Measurements from ENCODE around the gene FAM222B.

Gene FAM222B

GRCh38 chr17:28725166-28725659 is 117.4 kb downstream of the FAM222B start (continued):
- TF ChIP-seq, protein P1, sequence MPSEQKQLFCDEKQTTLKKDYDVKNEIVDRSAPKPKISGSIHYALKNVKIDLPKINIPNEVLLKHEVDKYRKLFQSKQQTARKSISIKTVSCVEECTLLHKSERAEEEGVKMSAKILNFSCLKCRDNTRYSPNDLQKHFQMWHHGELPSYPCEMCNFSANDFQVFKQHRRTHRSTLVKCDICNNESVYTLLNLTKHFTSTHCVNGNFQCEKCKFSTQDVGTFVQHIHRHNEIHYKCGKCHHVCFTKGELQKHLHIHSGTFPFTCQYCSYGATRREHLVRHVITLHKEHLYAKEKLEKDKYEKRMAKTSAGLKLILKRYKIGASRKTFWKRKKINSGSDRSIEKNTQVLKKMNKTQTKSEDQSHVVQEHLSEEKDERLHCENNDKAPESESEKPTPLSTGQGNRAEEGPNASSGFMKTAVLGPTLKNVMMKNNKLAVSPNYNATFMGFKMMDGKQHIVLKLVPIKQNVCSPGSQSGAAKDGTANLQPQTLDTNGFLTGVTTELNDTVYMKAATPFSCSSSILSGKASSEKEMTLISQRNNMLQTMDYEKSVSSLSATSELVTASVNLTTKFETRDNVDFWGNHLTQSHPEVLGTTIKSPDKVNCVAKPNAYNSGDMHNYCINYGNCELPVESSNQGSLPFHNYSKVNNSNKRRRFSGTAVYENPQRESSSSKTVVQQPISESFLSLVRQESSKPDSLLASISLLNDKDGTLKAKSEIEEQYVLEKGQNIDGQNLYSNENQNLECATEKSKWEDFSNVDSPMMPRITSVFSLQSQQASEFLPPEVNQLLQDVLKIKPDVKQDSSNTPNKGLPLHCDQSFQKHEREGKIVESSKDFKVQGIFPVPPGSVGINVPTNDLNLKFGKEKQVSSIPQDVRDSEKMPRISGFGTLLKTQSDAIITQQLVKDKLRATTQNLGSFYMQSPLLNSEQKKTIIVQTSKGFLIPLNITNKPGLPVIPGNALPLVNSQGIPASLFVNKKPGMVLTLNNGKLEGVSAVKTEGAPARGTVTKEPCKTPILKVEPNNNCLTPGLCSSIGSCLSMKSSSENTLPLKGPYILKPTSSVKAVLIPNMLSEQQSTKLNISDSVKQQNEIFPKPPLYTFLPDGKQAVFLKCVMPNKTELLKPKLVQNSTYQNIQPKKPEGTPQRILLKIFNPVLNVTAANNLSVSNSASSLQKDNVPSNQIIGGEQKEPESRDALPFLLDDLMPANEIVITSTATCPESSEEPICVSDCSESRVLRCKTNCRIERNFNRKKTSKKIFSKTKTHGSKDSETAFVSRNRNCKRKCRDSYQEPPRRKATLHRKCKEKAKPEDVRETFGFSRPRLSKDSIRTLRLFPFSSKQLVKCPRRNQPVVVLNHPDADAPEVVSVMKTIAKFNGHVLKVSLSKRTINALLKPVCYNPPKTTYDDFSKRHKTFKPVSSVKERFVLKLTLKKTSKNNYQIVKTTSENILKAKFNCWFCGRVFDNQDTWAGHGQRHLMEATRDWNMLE (tag by site-specific recombination; conservative IDR thresholded peaks at IDR 0.05; ENCODE audit: low read depth): no peak
- TF ChIP-seq ZNF843 (tag by site-specific recombination; IDR thresholded peaks at IDR 0.05): peak; percentile 33
- no peak for TF ChIP-seq ZNF274 (IDR thresholded peaks at IDR 0.05; ENCODE audit: low read length)
- no peak for TF ChIP-seq ZNF274 (tag by site-specific recombination; IDR thresholded peaks at IDR 0.05; ENCODE audit: borderline replicate concordance)
- peak; percentile 34; the same call in 1 of the 2 replicates for TF ChIP-seq SP2 (tag by site-specific recombination; IDR thresholded peaks at IDR 0.05)
- TF ChIP-seq ZSCAN30 (tag by site-specific recombination; IDR thresholded peaks at IDR 0.05): peak; percentile 67
- TF ChIP-seq ZNF837 (tag by site-specific recombination; IDR thresholded peaks at IDR 0.05): 0 out of 2 replicates have a peak, but pooled peaks have one; percentile 20
- 0 out of 2 replicates have a peak, but pooled peaks have one; percentile 18 for TF ChIP-seq ZNF768 (tag by site-specific recombination; IDR thresholded peaks at IDR 0.05)
- no peak for TF ChIP-seq ZNF777 (tag by site-specific recombination; IDR thresholded peaks at IDR 0.05; ENCODE audit: borderline replicate concordance)
- peak; percentile 2; the same call in 1 of the 2 replicates for TF ChIP-seq ZNF623 (tag by site-specific recombination; IDR thresholded peaks at IDR 0.05)
- TF ChIP-seq ZNF76 (tag by site-specific recombination; IDR thresholded peaks at IDR 0.05; ENCODE audit: borderline replicate concordance, low read depth): no peak
- TF ChIP-seq ZNF121 (tag by site-specific recombination; IDR thresholded peaks at IDR 0.05): no peak; the same call in 1 of the 2 replicates
- no peak for TF ChIP-seq ZNF138 (tag by site-specific recombination; IDR thresholded peaks at IDR 0.05; ENCODE audit: borderline replicate concordance)
- no peak for TF ChIP-seq ZNF350 (tag by site-specific recombination; IDR thresholded peaks at IDR 0.05)
- no peak for TF ChIP-seq ZNF398 (tag by site-specific recombination; IDR thresholded peaks at IDR 0.05)
- TF ChIP-seq, protein P2, sequence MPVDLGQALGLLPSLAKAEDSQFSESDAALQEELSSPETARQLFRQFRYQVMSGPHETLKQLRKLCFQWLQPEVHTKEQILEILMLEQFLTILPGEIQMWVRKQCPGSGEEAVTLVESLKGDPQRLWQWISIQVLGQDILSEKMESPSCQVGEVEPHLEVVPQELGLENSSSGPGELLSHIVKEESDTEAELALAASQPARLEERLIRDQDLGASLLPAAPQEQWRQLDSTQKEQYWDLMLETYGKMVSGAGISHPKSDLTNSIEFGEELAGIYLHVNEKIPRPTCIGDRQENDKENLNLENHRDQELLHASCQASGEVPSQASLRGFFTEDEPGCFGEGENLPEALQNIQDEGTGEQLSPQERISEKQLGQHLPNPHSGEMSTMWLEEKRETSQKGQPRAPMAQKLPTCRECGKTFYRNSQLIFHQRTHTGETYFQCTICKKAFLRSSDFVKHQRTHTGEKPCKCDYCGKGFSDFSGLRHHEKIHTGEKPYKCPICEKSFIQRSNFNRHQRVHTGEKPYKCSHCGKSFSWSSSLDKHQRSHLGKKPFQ (tag by site-specific recombination; IDR thresholded peaks at IDR 0.05): peak; percentile 23; the same call in 1 of the 2 replicates
- 0 out of 2 replicates have a peak, but pooled peaks have one; percentile 51 for TF ChIP-seq OVOL3 (tag by site-specific recombination; IDR thresholded peaks at IDR 0.05)
- peak; percentile 78; the same call in 1 of the 2 replicates for TF ChIP-seq ZNF501 (tag by site-specific recombination; IDR thresholded peaks at IDR 0.05)
- 0 out of 2 replicates have a peak, but pooled peaks have one; percentile 86 for TF ChIP-seq ZBTB17 (tag by site-specific recombination; IDR thresholded peaks at IDR 0.05)
- TF ChIP-seq ZNF157 (tag by site-specific recombination; IDR thresholded peaks at IDR 0.05): no peak
- TF ChIP-seq ZEB2 (tag by site-specific recombination; IDR thresholded peaks at IDR 0.05): peak; percentile 90
- no peak for TF ChIP-seq MYNN (tag by site-specific recombination; IDR thresholded peaks at IDR 0.05; ENCODE audit: borderline replicate concordance)
- TF ChIP-seq, protein P3, sequence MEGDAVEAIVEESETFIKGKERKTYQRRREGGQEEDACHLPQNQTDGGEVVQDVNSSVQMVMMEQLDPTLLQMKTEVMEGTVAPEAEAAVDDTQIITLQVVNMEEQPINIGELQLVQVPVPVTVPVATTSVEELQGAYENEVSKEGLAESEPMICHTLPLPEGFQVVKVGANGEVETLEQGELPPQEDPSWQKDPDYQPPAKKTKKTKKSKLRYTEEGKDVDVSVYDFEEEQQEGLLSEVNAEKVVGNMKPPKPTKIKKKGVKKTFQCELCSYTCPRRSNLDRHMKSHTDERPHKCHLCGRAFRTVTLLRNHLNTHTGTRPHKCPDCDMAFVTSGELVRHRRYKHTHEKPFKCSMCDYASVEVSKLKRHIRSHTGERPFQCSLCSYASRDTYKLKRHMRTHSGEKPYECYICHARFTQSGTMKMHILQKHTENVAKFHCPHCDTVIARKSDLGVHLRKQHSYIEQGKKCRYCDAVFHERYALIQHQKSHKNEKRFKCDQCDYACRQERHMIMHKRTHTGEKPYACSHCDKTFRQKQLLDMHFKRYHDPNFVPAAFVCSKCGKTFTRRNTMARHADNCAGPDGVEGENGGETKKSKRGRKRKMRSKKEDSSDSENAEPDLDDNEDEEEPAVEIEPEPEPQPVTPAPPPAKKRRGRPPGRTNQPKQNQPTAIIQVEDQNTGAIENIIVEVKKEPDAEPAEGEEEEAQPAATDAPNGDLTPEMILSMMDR (tag by site-specific recombination; IDR thresholded peaks at IDR 0.05): peak; percentile 68
- TF ChIP-seq ZFP37 (tag by site-specific recombination; IDR thresholded peaks at IDR 0.05): peak; percentile 66; the same call in 1 of the 2 replicates
- TF ChIP-seq KLF1 (tag by site-specific recombination; IDR thresholded peaks at IDR 0.05): no peak

Measured in HEK293 (cell line).